ENCODE measurements around the gene CCT7.

CCT7 gene

GRCh38 chr2:73238976-73239375 is 4.9 kb downstream of the CCT7 start:
- FAIRE-seq (no peak), DNase-seq (ENCODE audit: insufficient read length, low spot score) (no peak)
- no peak for TF ChIP-seq CTCF (IDR thresholded peaks at IDR 0.05; ENCODE audit: insufficient read depth, missing control alignments)

- DNase-seq (ENCODE audit: insufficient read length, low spot score), result no peak
- TF ChIP-seq CTCF (IDR thresholded peaks at IDR 0.05; ENCODE audit: insufficient read depth, missing control alignments), result no peak
- no peak for FAIRE-seq
Measured at GRCh38 chr2:73239776-73240175, 5.7 kb downstream of the CCT7 start.

GRCh38 chr2:73243884-73244570 is 9.9 kb downstream of the CCT7 start:
- DNase-seq (ENCODE audit: insufficient read length, low spot score) (no peak), FAIRE-seq (no peak)
- TF ChIP-seq CTCF (IDR thresholded peaks at IDR 0.05; ENCODE audit: insufficient read depth, missing control alignments), result no peak

- DNase-seq (ENCODE audit: insufficient read length, low spot score) (no peak), FAIRE-seq (no peak)
- TF ChIP-seq CTCF (IDR thresholded peaks at IDR 0.05; ENCODE audit: insufficient read depth, missing control alignments), result no peak
Measured at GRCh38 chr2:73244580-73244979, 10.5 kb downstream of the CCT7 start.

GRCh38 chr2:73246850-73247249 is 12.7 kb downstream of the CCT7 start:
- FAIRE-seq (no peak), DNase-seq (ENCODE audit: insufficient read length, low spot score) (no peak)
- TF ChIP-seq CTCF (IDR thresholded peaks at IDR 0.05; ENCODE audit: insufficient read depth, missing control alignments), result no peak

GRCh38 chr2:73249636-73250035 is 15.5 kb downstream of the CCT7 start:
- FAIRE-seq (no peak), DNase-seq (ENCODE audit: insufficient read length, low spot score) (no peak)
- no peak for TF ChIP-seq CTCF (IDR thresholded peaks at IDR 0.05; ENCODE audit: insufficient read depth, missing control alignments)

All from D721Med (cell line).